ENCODE results near the gene PWWP2B. TPM values are rescaled to one million over a fixed set of nuclear protein-coding genes. Genes with fewer than 3 reads are reported as not detected.
"Not testable (repeated sequence)": the region's sequence is repeated elsewhere in the genome, so short reads cannot be mapped to it uniquely, and the experiment has no call there.

Gene PWWP2B
- total RNA-seq, 1 donor from 2014 or later: 12.9 TPM

GRCh38 chr10:132350391-132350790 lies 46.6 kb upstream of the PWWP2B start:
- H3K27ac Mint-ChIP-seq (ENCODE audit: unreplicated experiment): no peak overlapping the region
- H3K27me3 Mint-ChIP-seq (ENCODE audit: unreplicated experiment): no peaks in the 10 kb centered on the region
- H3K4me3 Mint-ChIP-seq (ENCODE audit: unreplicated experiment): no peak overlapping the region
- DNase-seq (ENCODE audit: extremely low spot score, unreplicated experiment): no peak
- peaks cover 18% of the 10 kb centered on the region for H3K36me3 Mint-ChIP-seq (ENCODE audit: unreplicated experiment)
- no peaks in the 10 kb centered on the region for H3K4me1 Mint-ChIP-seq (ENCODE audit: unreplicated experiment)
- no peaks in the 10 kb centered on the region for H3K9me3 Mint-ChIP-seq (ENCODE audit: unreplicated experiment)
- TF ChIP-seq, protein P1, sequence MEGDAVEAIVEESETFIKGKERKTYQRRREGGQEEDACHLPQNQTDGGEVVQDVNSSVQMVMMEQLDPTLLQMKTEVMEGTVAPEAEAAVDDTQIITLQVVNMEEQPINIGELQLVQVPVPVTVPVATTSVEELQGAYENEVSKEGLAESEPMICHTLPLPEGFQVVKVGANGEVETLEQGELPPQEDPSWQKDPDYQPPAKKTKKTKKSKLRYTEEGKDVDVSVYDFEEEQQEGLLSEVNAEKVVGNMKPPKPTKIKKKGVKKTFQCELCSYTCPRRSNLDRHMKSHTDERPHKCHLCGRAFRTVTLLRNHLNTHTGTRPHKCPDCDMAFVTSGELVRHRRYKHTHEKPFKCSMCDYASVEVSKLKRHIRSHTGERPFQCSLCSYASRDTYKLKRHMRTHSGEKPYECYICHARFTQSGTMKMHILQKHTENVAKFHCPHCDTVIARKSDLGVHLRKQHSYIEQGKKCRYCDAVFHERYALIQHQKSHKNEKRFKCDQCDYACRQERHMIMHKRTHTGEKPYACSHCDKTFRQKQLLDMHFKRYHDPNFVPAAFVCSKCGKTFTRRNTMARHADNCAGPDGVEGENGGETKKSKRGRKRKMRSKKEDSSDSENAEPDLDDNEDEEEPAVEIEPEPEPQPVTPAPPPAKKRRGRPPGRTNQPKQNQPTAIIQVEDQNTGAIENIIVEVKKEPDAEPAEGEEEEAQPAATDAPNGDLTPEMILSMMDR (IDR thresholded peaks at IDR 0.05): no peak

GRCh38 chr10:132350946-132351345 lies 46.1 kb upstream of the PWWP2B start:
- no peak for DNase-seq (ENCODE audit: extremely low spot score, unreplicated experiment)
- TF ChIP-seq, protein P1 (IDR thresholded peaks at IDR 0.05): no peak
- Mint-ChIP-seq H3K36me3 (ENCODE audit: unreplicated experiment) (peaks cover 17% of the 10 kb centered on the region), H3K4me1 (ENCODE audit: unreplicated experiment) (no peaks in the 10 kb centered on the region), H3K27ac (ENCODE audit: unreplicated experiment) (no peak overlapping the region), H3K9me3 (ENCODE audit: unreplicated experiment) (no peaks in the 10 kb centered on the region), H3K4me3 (ENCODE audit: unreplicated experiment) (no peak overlapping the region), H3K27me3 (ENCODE audit: unreplicated experiment) (no peaks in the 10 kb centered on the region)

DNA sequence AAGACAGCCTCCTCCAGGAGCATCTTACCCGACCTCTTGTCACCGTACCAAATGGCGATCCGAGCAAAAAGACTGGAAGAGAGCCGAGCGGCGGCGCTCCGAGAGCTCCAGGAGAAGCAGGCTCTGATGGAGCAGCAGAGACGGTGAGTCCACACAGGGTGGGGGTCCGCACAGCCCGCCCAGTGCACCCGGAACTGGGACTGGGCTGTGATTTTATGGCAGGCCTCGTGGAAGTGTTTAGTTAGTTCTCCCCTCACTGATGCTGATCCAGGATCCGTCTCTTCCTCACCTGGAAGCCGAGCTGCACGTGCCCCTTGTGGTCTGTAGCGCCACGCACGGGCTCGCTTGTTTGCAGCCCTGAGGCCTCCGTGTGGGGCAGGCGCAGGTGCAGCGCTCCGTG lies 45.4 kb upstream of the PWWP2B start:
- Mint-ChIP-seq H3K36me3 (ENCODE audit: unreplicated experiment) (peaks cover 17% of the 10 kb centered on the region), H3K27me3 (ENCODE audit: unreplicated experiment) (no peaks in the 10 kb centered on the region), H3K27ac (ENCODE audit: unreplicated experiment) (no peak overlapping the region), H3K4me1 (ENCODE audit: unreplicated experiment) (no peaks in the 10 kb centered on the region), H3K9me3 (ENCODE audit: unreplicated experiment) (no peaks in the 10 kb centered on the region), H3K4me3 (ENCODE audit: unreplicated experiment) (no peak overlapping the region)
- no peak for DNase-seq (ENCODE audit: extremely low spot score, unreplicated experiment)
- TF ChIP-seq, protein P1 (IDR thresholded peaks at IDR 0.05): no peak

DNA sequence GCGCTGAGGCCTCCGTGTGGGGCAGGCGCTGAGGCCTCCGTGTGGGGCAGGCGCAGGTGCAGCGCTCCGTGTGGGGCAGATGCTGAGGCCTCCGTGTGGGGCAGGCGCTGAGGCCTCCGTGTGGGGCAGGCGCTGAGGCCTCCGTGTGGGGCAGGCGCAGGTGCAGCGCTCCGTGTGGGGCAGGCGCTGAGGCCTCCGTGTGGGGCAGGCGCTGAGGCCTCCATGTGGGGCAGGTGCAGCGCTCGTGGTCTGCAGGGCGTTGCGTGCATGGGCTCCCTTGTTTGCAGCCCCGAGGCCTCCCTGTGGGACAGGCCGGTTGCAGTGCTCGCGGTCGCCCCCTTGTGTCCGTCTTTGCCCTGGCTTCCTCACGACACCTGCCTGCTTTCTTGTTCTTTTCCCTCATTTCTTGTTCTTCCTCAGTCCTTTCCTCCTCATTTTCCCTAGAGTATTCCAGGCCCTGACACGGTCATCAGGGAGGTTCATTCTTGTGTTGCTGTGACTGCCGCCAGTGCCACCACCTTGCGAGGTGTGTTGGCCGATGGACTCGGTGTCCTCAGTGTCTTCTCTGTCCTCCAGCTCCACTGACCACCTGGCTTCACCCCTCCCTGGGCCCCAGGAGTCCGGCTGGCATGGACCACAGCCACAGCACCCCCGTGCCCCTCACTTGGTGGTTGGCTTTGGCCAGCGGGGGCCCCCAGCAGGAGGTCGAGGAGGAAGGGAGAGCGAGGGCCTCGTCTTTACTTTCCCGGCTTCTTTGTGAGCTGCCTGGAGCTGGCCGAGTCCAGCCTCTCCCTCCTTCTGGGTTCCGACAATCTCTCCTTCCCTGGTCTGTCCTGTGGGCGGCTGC lies 44.3 kb upstream of the PWWP2B start:
- not testable (repeated sequence) for H3K27me3 Mint-ChIP-seq (ENCODE audit: unreplicated experiment); H3K9me3 Mint-ChIP-seq (ENCODE audit: unreplicated experiment); DNase-seq (ENCODE audit: extremely low spot score, unreplicated experiment); H3K4me1 Mint-ChIP-seq (ENCODE audit: unreplicated experiment); H3K4me3 Mint-ChIP-seq (ENCODE audit: unreplicated experiment); H3K27ac Mint-ChIP-seq (ENCODE audit: unreplicated experiment)
- H3K36me3 Mint-ChIP-seq (ENCODE audit: unreplicated experiment): peaks cover 18% of the 10 kb centered on the region
- TF ChIP-seq, protein P1 (IDR thresholded peaks at IDR 0.05): peak; percentile 75

GRCh38 chr10:132353456-132354355 lies 43.3 kb upstream of the PWWP2B start:
- DNase-seq (ENCODE audit: extremely low spot score, unreplicated experiment): no peak
- Mint-ChIP-seq H3K9me3 (ENCODE audit: unreplicated experiment) (no peaks in the 10 kb centered on the region), H3K36me3 (ENCODE audit: unreplicated experiment) (peaks cover 13% of the 10 kb centered on the region), H3K4me1 (ENCODE audit: unreplicated experiment) (no peaks in the 10 kb centered on the region), H3K27me3 (ENCODE audit: unreplicated experiment) (no peaks in the 10 kb centered on the region), H3K4me3 (ENCODE audit: unreplicated experiment) (no peak overlapping the region), H3K27ac (ENCODE audit: unreplicated experiment) (no peak overlapping the region)
- TF ChIP-seq, protein P1 (IDR thresholded peaks at IDR 0.05): no peak
